CD4-positive, alpha-beta T cell treated with Interleukin-4 for 1 hour (primary cell): Measurements from ENCODE around the gene TRIO.

Experiments used
- DNase-seq, 2 donors: peaks; one replicate each; pipeline ENCODE4 v3.0.0-alpha.2; 2020 to 2022

The TRIO gene

GRCh38 chr5:14148890-14149671 is 5.9 kb downstream of the TRIO start:
- no peak for DNase-seq

- DNase-seq, result no peak
These were observed 6.6 kb downstream of the TRIO start for GRCh38 chr5:14149672-14150274.

- DNase-seq, result no peak
These were observed 8.3 kb downstream of the TRIO start for GRCh38 chr5:14151416-14151815.

- DNase-seq, result no peak
These were observed 10.1 kb downstream of the TRIO start for GRCh38 chr5:14153071-14153864.

GRCh38 chr5:14153932-14154731 is 11.0 kb downstream of the TRIO start:
- DNase-seq, result peak in 1 of 2 donors; percentile 25

GRCh38 chr5:14155075-14155474 is 11.9 kb downstream of the TRIO start:
- no peak for DNase-seq

GRCh38 chr5:14155739-14156138 is 12.6 kb downstream of the TRIO start:
- no peak for DNase-seq

- no peak for DNase-seq
These were observed 13.1 kb downstream of the TRIO start for GRCh38 chr5:14156290-14156649.

- DNase-seq, result peak in 1 of 2 donors; percentile 21
These were observed 13.7 kb downstream of the TRIO start for GRCh38 chr5:14156650-14157492.

- no peak for DNase-seq
These were observed 14.3 kb downstream of the TRIO start for GRCh38 chr5:14157493-14157782.

- no peak for DNase-seq
These were observed 15.9 kb downstream of the TRIO start for GRCh38 chr5:14158890-14159666.

- DNase-seq, result no peak
These were observed 18.8 kb downstream of the TRIO start for GRCh38 chr5:14161825-14162556.

- DNase-seq, result no peak
These were observed 21.3 kb downstream of the TRIO start for GRCh38 chr5:14164164-14165163.

- no peak for DNase-seq
These were observed 22.4 kb downstream of the TRIO start for GRCh38 chr5:14165375-14166106.

GRCh38 chr5:14166437-14166836 is 23.3 kb downstream of the TRIO start:
- DNase-seq, result no peak

GRCh38 chr5:14167211-14167845 is 24.2 kb downstream of the TRIO start:
- no peak for DNase-seq

GRCh38 chr5:14168144-14168792 is 25.1 kb downstream of the TRIO start:
- DNase-seq, result no peak
